HG03342 (cell line): Measurements from ENCODE around the gene PROKR1.
"Not testable (repeated sequence)": the region's sequence is repeated elsewhere in the genome, so short reads cannot be mapped to it uniquely, and the experiment has no call there.

Experiments used
- ATAC-seq: cut with Tn5 transposase; IDR thresholded peaks from one replicate; pipeline ENCODE4 v1.9.1; 2021; ENCODE audit warnings: mild to moderate bottlenecking, moderate library complexity; ENCODE audit not compliant: unreplicated experiment

PROKR1 gene

GRCh38 chr2:68643011-68643873, at the start of gene PROKR1:
PROKR1 (plus strand) TSS chr2:68643579; CDS start chr2:68645822, 2,243 bp downstream.
- ATAC-seq = no peak

- ATAC-seq = no peak
Measured at GRCh38 chr2:68594041-68594440, 49.3 kb upstream of the PROKR1 start.

GRCh38 chr2:68594674-68595492, 48.5 kb upstream of the PROKR1 start:
- peak; percentile 78 for ATAC-seq

GRCh38 chr2:68595493-68595785, 47.9 kb upstream of the PROKR1 start:
- ATAC-seq = not testable (repeated sequence)

GRCh38 chr2:68600495-68600894, 42.9 kb upstream of the PROKR1 start:
- not testable (repeated sequence) for ATAC-seq

- ATAC-seq = no peak
Measured at GRCh38 chr2:68603059-68603458, 40.3 kb upstream of the PROKR1 start.

- no peak for ATAC-seq
Measured at GRCh38 chr2:68604077-68604476, 39.3 kb upstream of the PROKR1 start.

- ATAC-seq = no peak
Measured at GRCh38 chr2:68605939-68606338, 37.4 kb upstream of the PROKR1 start.

GRCh38 chr2:68606759-68607158, 36.6 kb upstream of the PROKR1 start:
- no peak for ATAC-seq

GRCh38 chr2:68607837-68608236, 35.5 kb upstream of the PROKR1 start:
- no peak for ATAC-seq

- no peak for ATAC-seq
Measured at GRCh38 chr2:68612765-68613519, 30.4 kb upstream of the PROKR1 start.

GRCh38 chr2:68620772-68621171, 22.6 kb upstream of the PROKR1 start:
- no peak for ATAC-seq

GRCh38 chr2:68623820-68624219, 19.6 kb upstream of the PROKR1 start:
- ATAC-seq = no peak

GRCh38 chr2:68627615-68628014, 15.8 kb upstream of the PROKR1 start:
- no peak for ATAC-seq

GRCh38 chr2:68632021-68632420, 11.4 kb upstream of the PROKR1 start:
- no peak for ATAC-seq

GRCh38 chr2:68637047-68637446, 6.3 kb upstream of the PROKR1 start:
- no peak for ATAC-seq

- ATAC-seq = no peak
Measured at GRCh38 chr2:68643874-68644485, 601 bp downstream of the PROKR1 start.

GRCh38 chr2:68645523-68645922, 2.1 kb downstream of the PROKR1 start:
- no peak for ATAC-seq

- no peak for ATAC-seq
Measured at GRCh38 chr2:68646303-68646702, 2.9 kb downstream of the PROKR1 start.

- no peak for ATAC-seq
Measured at GRCh38 chr2:68650645-68651044, 7.3 kb downstream of the PROKR1 start.

- ATAC-seq = no peak
Measured at GRCh38 chr2:68653034-68653433, 9.7 kb downstream of the PROKR1 start.
